OCI-LY1 (cell line): ENCODE results near the gene GMCL2.

Experiments
- EZH2 ChIP-seq: fragments of 200-600 bp; sonication (generic), shearing (Covaris generic); IDR thresholded peaks from 2 replicates; pipeline ENCODE4 v1.8.0; 2017; ENCODE audit warnings: borderline replicate concordance, mixed run types, mild to moderate bottlenecking, antibody characterized with exemption, low read length, moderate library complexity, mixed read lengths
- TF ChIP-seq, protein P1 (sequence below): fragments of 200-600 bp; sonication (generic), shearing (Covaris generic); IDR thresholded peaks from 2 replicates; pipeline ENCODE4 v1.5.1; 2017; ENCODE audit warnings: mild to moderate bottlenecking, antibody characterized with exemption, low read length, moderate library complexity, mixed read lengths

DNA sequence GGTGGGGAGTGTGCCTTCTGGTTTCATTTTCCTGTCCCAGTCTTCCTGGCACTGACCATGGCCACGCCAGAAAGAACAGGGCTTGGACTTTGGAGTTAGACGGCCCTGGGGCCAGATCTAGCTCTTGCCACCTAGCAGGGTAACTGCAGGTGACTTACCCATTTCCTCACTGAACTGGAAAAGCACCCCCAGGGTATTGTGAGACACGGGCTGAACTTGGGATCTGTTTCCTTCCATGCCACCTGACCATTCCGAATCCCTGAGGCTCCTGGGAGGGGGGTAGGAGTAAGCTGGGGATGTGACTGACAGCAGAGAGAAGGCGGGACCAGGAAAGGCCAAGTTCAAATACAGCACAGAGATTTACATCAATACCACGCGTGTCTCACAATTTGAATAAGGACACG lies 26.6 kb upstream of the GMCL2 start:
- TF ChIP-seq, protein P1, sequence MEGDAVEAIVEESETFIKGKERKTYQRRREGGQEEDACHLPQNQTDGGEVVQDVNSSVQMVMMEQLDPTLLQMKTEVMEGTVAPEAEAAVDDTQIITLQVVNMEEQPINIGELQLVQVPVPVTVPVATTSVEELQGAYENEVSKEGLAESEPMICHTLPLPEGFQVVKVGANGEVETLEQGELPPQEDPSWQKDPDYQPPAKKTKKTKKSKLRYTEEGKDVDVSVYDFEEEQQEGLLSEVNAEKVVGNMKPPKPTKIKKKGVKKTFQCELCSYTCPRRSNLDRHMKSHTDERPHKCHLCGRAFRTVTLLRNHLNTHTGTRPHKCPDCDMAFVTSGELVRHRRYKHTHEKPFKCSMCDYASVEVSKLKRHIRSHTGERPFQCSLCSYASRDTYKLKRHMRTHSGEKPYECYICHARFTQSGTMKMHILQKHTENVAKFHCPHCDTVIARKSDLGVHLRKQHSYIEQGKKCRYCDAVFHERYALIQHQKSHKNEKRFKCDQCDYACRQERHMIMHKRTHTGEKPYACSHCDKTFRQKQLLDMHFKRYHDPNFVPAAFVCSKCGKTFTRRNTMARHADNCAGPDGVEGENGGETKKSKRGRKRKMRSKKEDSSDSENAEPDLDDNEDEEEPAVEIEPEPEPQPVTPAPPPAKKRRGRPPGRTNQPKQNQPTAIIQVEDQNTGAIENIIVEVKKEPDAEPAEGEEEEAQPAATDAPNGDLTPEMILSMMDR = no peak
- no peak for TF ChIP-seq EZH2
